Endothelial cell of umbilical vein (primary cell): ENCODE data around the gene KLF5. TPM values are rescaled to one million over a fixed set of nuclear protein-coding genes. Genes with fewer than 3 reads are reported as not detected.

ENCODE experiments used
- BruUV-seq: library from RNA; stranded (reverse); fragments of 400-500 nt; replicated peaks from 2 replicates; lab custom pipeline; 2021; lab: Mats Ljungman, UMichigan
- CTCF ChIA-PET: fragments of 300-600, 350-600 bp; sonication (Branson Sonifier 250); formaldehyde crosslinking; loops from one replicate; lab custom pipeline; 2021; ENCODE audit warnings: antibody characterized with exemption, inconsistent platforms; lab: Charles Lee
- POLR2A ChIA-PET: fragments of 300-600, 350-600 bp; sonication (Branson Sonifier 250); formaldehyde crosslinking; loops from one replicate; lab custom pipeline; 2021; ENCODE audit warnings: antibody characterized with exemption, inconsistent platforms; lab: Charles Lee
- DNase-seq: peaks from one replicate; pipeline ENCODE4 v3.0.0-alpha.2; 2011; ENCODE audit warnings: low read depth, low spot score
- FAIRE-seq: peaks from 2 replicates; lab custom pipeline; 2011; peaks lifted over from hg19 to GRCh38; lab: Jason Lieb, UNC
- H2AFZ ChIP-seq: 2 replicates; pipeline ENCODE4 v1.6.0; 2012; ENCODE audit warnings: low read depth, low read length, control low read depth, inconsistent platforms
- H3K27ac ChIP-seq: 2 replicates; pipeline ENCODE4 v1.5.1; 2011; ENCODE audit warnings: low read depth, mild to moderate bottlenecking, control low read depth, low read length, moderate library complexity; ENCODE audit not compliant: insufficient read depth
- H3K27me3 ChIP-seq, 2 experiments: 2 replicates each; pipeline versions ENCODE4 v1.6.0 to v1.6.1; 2011; ENCODE audit warnings: low read length in 2 of 2, mixed read lengths in 1 of 2; ENCODE audit not compliant: control insufficient read depth in 2 of 2, insufficient read depth in 2 of 2
- H3K36me3 ChIP-seq, 2 experiments: 2 replicates in 1 of 2; 3 replicates in 1 of 2; pipeline ENCODE4 v1.5.1; 2011; ENCODE audit warnings: low read length in 2 of 2, mild to moderate bottlenecking in 1 of 2, moderate library complexity in 1 of 2; ENCODE audit not compliant: control insufficient read depth in 2 of 2, insufficient read depth in 2 of 2; ENCODE audit errors: extremely low read depth in 1 of 2
- H3K4me1 ChIP-seq: 3 replicates; pipeline ENCODE4 v1.5.1; 2011; ENCODE audit warnings: mild to moderate bottlenecking, low read length; ENCODE audit not compliant: control insufficient read depth, insufficient read depth; ENCODE audit errors: extremely low read depth
- H3K4me2 ChIP-seq: 2 replicates; pipeline ENCODE4 v1.6.1; 2011; ENCODE audit warnings: low read length, control low read depth, mixed read lengths; ENCODE audit not compliant: insufficient read depth
- H3K4me3 ChIP-seq, 3 experiments: fragments of 200-600 bp in 1 of 3; sonication (generic), shearing (Covaris generic) in 1 of 3; replicated peaks in 1 of 3; 2 replicates each; pipeline ENCODE4 v1.5.1; 2011 to 2016; ENCODE audit warnings: control low read depth in 3 of 3, low read length in 3 of 3, mild to moderate bottlenecking in 2 of 3, inconsistent platforms in 1 of 3, low read depth in 1 of 3, moderate library complexity in 1 of 3; ENCODE audit not compliant: insufficient read depth in 1 of 3
- H3K79me2 ChIP-seq: 2 replicates; pipeline ENCODE4 v1.6.0; 2012; ENCODE audit warnings: low read length, inconsistent platforms; ENCODE audit not compliant: control insufficient read depth, insufficient read depth
- H3K9ac ChIP-seq: replicated peaks from 2 replicates; pipeline ENCODE3; 2011; ENCODE audit warnings: low read length, control low read depth; ENCODE audit not compliant: insufficient read depth; ENCODE audit errors: extremely low read depth
- H3K9me1 ChIP-seq: replicated peaks from 3 replicates; pipeline ENCODE4 v1.6.0; 2011; ENCODE audit warnings: mild to moderate bottlenecking, low read length; ENCODE audit not compliant: control insufficient read depth, insufficient read depth; ENCODE audit errors: extremely low read depth
- H3K9me3 ChIP-seq: replicated peaks from 2 replicates; pipeline ENCODE4 v1.5.1; 2012; ENCODE audit warnings: low read length, inconsistent platforms; ENCODE audit not compliant: control insufficient read depth, insufficient read depth
- H4K20me1 ChIP-seq: replicated peaks from 2 replicates; pipeline ENCODE3; 2011; ENCODE audit warnings: mild to moderate bottlenecking, low read length; ENCODE audit not compliant: control insufficient read depth, insufficient read depth; ENCODE audit errors: extremely low read depth
- EZH2 ChIP-seq: IDR thresholded peaks from 2 replicates; pipeline ENCODE4 v1.6.1; 2012; ENCODE audit warnings: borderline replicate concordance, low read depth, mild to moderate bottlenecking, moderate library complexity, low read length, inconsistent platforms; ENCODE audit not compliant: severe bottlenecking
- FOS ChIP-seq: IDR thresholded peaks from 2 replicates; pipeline ENCODE4 v1.6.1; 2011; ENCODE audit warnings: mild to moderate bottlenecking, low read length, moderate library complexity, borderline replicate concordance; ENCODE audit not compliant: insufficient read depth
- GATA2 ChIP-seq: IDR thresholded peaks from 2 replicates; pipeline ENCODE4 v1.7.0; 2011; ENCODE audit warnings: low read depth, mild to moderate bottlenecking, moderate library complexity, mixed read lengths, low read length; ENCODE audit not compliant: insufficient read length, insufficient read depth
- JUN ChIP-seq: IDR thresholded peaks from 2 replicates; pipeline ENCODE4 v1.6.1; 2011; ENCODE audit warnings: borderline replicate concordance, low read depth; ENCODE audit not compliant: insufficient read length, insufficient read depth
- MAX ChIP-seq: IDR thresholded peaks from 2 replicates; pipeline ENCODE4 v1.6.1; 2011; ENCODE audit not compliant: insufficient read depth, insufficient read length
- MYC ChIP-seq: IDR thresholded peaks from one replicate; pipeline ENCODE4 v1.6.1; 2011; ENCODE audit warnings: mild to moderate bottlenecking, low read depth, low read length
- POLR2A ChIP-seq: IDR thresholded peaks from 2 replicates; pipeline ENCODE4 v1.6.1; 2012; ENCODE audit warnings: low read depth, mild to moderate bottlenecking, control low read depth, low read length
- POLR2AphosphoS5 ChIP-seq: IDR thresholded peaks from 2 replicates; pipeline ENCODE4 v1.6.1; 2012; ENCODE audit warnings: low read depth, mild to moderate bottlenecking, control low read depth, low read length, moderate library complexity; ENCODE audit not compliant: insufficient read depth
- dilution Hi-C: fragments of 300-500 bp; cut with MboI; formaldehyde crosslinking; loops from one replicate; pipeline ENCODE4 v1.15.0; 2019; ENCODE audit warnings: low sequenced_read_pairs; ENCODE audit not compliant: extremely low pct_ligation_motif_present
- intact Hi-C: fragments of 100-400 bp; cut with micrococcal nuclease; formaldehyde crosslinking; loops from one replicate; pipeline ENCODE4 v1.10.0; 2022
- polyA plus RNA-seq, 4 experiments: library from polyadenylated mRNA; depleted of rRNA in 3 of 4; stranded (reverse) in 3 of 4; unstranded in 1 of 4; fragments of >200 nt; gene quantifications; 2 replicates each; pipeline versions ENCODE4 v1.2.1 to v1.2.3, GENCODE V29; 2011 to 2012; ENCODE audit warnings: missing spikeins in 1 of 4
- total RNA-seq: library from RNA; stranded (reverse); gene quantifications from 2 replicates; pipeline ENCODE4 v1.2.3, GENCODE V29; 2021
- TF ChIP-seq, protein P1 (sequence below), 2 donors: IDR thresholded peaks; 1 replicate in 1 of 2; 2 replicates in 1 of 2; pipeline ENCODE4 v1.5.1; 2011; ENCODE audit warnings: low read length in 2 of 2, mild to moderate bottlenecking in 2 of 2, moderate library complexity in 2 of 2, control low read depth in 1 of 2, inconsistent platforms in 1 of 2, low read depth in 1 of 2; ENCODE audit not compliant: insufficient read depth in 1 of 2; ENCODE audit errors: extremely low read depth in 1 of 2

KLF5 gene
- total and polyA plus RNA-seq, 2 donors (not counting 3 experiments of a cell fraction or from before 2014, with no cell fraction given), result 1.7 to 4.0 TPM

DNA sequence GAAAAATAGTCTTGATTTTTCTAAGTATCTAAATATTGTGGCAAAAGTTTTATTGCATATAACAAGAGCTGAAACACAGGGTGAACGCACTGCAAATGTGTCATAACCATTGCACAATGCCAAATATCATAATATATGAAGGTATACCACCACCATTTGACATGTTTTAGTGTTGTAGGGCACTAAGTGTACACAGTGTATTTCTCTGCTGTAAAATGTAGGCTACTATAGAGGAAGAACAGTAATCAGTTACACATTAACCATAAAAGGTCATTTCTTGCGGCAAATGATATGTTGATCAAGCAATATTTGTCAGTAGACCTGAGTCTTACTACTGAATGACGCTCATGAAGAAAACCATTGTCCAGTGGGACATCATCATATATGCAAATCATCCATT is 18.3 kb upstream of the KLF5 start:
- Histone ChIP-seq H2AFZ (no peak overlapping the region), H3K9ac (no peak overlapping the region), H3K9me1 (no peaks in the 10 kb centered on the region), H3K9me3 (no peaks in the 10 kb centered on the region), H3K36me3 (no peaks in the 10 kb centered on the region), H3K4me1 (no peaks in the 10 kb centered on the region), H3K27me3 (no peaks in the 10 kb centered on the region), H3K27ac (no peak overlapping the region), H4K20me1 (no peaks in the 10 kb centered on the region), H3K4me2 (no peak overlapping the region), H3K79me2 (no peaks in the 10 kb centered on the region), H3K4me3 (no peak overlapping the region)
- intact Hi-C loops (no loop called here), dilution Hi-C loops (no loop called here)
- TF ChIP-seq MAX (no peak), MYC (no peak), EZH2 (no peak), GATA2 (no peak), JUN (no peak), POLR2AphosphoS5 (no peak), POLR2A (no peak), FOS (no peak)
- TF ChIP-seq, protein P1, sequence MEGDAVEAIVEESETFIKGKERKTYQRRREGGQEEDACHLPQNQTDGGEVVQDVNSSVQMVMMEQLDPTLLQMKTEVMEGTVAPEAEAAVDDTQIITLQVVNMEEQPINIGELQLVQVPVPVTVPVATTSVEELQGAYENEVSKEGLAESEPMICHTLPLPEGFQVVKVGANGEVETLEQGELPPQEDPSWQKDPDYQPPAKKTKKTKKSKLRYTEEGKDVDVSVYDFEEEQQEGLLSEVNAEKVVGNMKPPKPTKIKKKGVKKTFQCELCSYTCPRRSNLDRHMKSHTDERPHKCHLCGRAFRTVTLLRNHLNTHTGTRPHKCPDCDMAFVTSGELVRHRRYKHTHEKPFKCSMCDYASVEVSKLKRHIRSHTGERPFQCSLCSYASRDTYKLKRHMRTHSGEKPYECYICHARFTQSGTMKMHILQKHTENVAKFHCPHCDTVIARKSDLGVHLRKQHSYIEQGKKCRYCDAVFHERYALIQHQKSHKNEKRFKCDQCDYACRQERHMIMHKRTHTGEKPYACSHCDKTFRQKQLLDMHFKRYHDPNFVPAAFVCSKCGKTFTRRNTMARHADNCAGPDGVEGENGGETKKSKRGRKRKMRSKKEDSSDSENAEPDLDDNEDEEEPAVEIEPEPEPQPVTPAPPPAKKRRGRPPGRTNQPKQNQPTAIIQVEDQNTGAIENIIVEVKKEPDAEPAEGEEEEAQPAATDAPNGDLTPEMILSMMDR (IDR thresholded peaks at IDR 0.05; ENCODE audit: extremely low read depth in 1 of 2, insufficient read depth in 1 of 2, low read depth in 1 of 2, low read length in 2 of 2), result no peak
- BruUV-seq, result no TSS peak
- no peak for DNase-seq
- ChIA-PET CTCF (no interaction called here), POLR2A (no interaction called here)
- no peak for FAIRE-seq
